DND-41 (cell line): Measurements from ENCODE around the gene ADD2.

Experiments
- ATAC-seq: fragments of 200-7000 bp; cut with Tn5 transposase; 3 replicates; pipeline ENCODE4 v1.9.1; 2021; ENCODE audit warnings: low read depth; ENCODE audit not compliant: insufficient read depth
- DNase-seq: peaks from one replicate; pipeline ENCODE4 v3.0.0-alpha.2; 2020
- H2AFZ ChIP-seq: 2 replicates; pipeline ENCODE4 v1.6.0; 2012; ENCODE audit warnings: low read depth, low read length
- H3K27ac ChIP-seq: 2 replicates; pipeline ENCODE4 v1.5.1; 2012; ENCODE audit warnings: low read length, inconsistent platforms
- H3K27me3 ChIP-seq: fragments of 200-600 bp; sonication (generic); 2 replicates; pipeline ENCODE4 v1.6.0; 2012; ENCODE audit warnings: low read length, mild to moderate bottlenecking, inconsistent platforms; ENCODE audit not compliant: insufficient read depth, poor library complexity
- H3K36me3 ChIP-seq: 2 replicates; pipeline ENCODE4 v1.5.1; 2012; ENCODE audit warnings: low read length, inconsistent platforms; ENCODE audit not compliant: insufficient read depth
- H3K4me1 ChIP-seq: 2 replicates; pipeline ENCODE4 v1.5.1; 2012; ENCODE audit warnings: mild to moderate bottlenecking, low read length; ENCODE audit not compliant: insufficient read depth
- H3K4me2 ChIP-seq: 2 replicates; pipeline ENCODE4 v1.6.0; 2012; ENCODE audit warnings: mild to moderate bottlenecking, moderate library complexity, low read length, inconsistent platforms; ENCODE audit not compliant: insufficient read depth
- H3K4me3 ChIP-seq, 2 experiments: fragments of 200-600 bp in 1 of 2; shearing (Covaris generic) in 1 of 2; 2 replicates each; pipeline ENCODE4 v1.5.1; 2012 to 2016; ENCODE audit warnings: inconsistent platforms in 2 of 2, low read length in 2 of 2, mild to moderate bottlenecking in 2 of 2, low read depth in 1 of 2, moderate library complexity in 1 of 2
- H3K79me2 ChIP-seq: 2 replicates; pipeline ENCODE4 v1.6.0; 2012; ENCODE audit warnings: low read length, inconsistent platforms; ENCODE audit not compliant: insufficient read depth
- H3K9ac ChIP-seq: 2 replicates; pipeline ENCODE4 v1.6.0; 2012; ENCODE audit warnings: low read depth, mild to moderate bottlenecking, inconsistent platforms, low read length, moderate library complexity
- H3K9me3 ChIP-seq: 2 replicates; pipeline ENCODE4 v1.5.1; 2012; ENCODE audit warnings: low read length, moderate library complexity, mild to moderate bottlenecking, inconsistent platforms; ENCODE audit not compliant: insufficient read depth, severe bottlenecking
- H4K20me1 ChIP-seq: 2 replicates; pipeline ENCODE4 v1.6.0; 2012; ENCODE audit warnings: low read length; ENCODE audit not compliant: insufficient read depth
- EZH2 ChIP-seq: IDR thresholded peaks from 3 replicates; pipeline ENCODE4 v1.6.1; 2012; ENCODE audit warnings: borderline replicate concordance, low read depth, mild to moderate bottlenecking, moderate library complexity, low read length, inconsistent platforms; ENCODE audit not compliant: severe bottlenecking
- TF ChIP-seq, protein P1 (sequence below): IDR thresholded peaks from 2 replicates; pipeline ENCODE4 v1.5.1; 2012; ENCODE audit warnings: borderline replicate concordance, low read length, moderate library complexity, mild to moderate bottlenecking; ENCODE audit not compliant: poor library complexity, severe bottlenecking; ENCODE audit errors: extremely low read depth

ADD2 gene

DNA sequence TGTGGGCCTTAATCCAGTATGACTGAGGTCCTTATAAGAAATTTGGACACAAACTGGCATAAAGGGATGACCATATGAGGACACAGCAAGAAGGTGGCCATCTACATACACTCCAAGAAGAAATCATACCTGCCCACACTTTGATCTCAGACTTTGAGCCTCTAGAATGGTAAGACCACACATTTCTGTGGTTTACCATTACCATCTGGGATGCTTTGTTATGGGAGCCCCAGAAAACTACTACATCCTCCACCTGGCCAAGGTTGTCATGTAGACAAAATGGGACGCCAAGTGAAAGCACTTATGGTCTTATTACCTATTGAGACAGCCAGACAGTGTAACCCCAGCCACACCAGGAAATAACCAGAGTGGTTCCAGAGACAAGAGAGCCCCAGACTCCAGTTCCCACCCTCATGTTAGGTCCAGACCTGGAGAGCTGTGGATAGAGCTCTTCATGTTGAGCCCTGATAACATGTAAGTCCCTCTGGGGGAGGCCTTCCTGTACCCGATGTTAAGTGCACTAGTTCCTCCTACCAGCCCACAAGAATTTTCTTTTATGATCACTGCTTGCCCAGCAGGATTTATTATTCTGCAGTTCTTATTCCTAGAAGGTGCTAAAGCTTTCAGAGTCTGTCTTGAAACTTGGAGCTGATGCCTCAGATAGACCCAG is 4.6 kb upstream of the ADD2 start:
- H3K4me3 ChIP-seq = no peak overlapping the region
- no peak for TF ChIP-seq EZH2
- TF ChIP-seq, protein P1, sequence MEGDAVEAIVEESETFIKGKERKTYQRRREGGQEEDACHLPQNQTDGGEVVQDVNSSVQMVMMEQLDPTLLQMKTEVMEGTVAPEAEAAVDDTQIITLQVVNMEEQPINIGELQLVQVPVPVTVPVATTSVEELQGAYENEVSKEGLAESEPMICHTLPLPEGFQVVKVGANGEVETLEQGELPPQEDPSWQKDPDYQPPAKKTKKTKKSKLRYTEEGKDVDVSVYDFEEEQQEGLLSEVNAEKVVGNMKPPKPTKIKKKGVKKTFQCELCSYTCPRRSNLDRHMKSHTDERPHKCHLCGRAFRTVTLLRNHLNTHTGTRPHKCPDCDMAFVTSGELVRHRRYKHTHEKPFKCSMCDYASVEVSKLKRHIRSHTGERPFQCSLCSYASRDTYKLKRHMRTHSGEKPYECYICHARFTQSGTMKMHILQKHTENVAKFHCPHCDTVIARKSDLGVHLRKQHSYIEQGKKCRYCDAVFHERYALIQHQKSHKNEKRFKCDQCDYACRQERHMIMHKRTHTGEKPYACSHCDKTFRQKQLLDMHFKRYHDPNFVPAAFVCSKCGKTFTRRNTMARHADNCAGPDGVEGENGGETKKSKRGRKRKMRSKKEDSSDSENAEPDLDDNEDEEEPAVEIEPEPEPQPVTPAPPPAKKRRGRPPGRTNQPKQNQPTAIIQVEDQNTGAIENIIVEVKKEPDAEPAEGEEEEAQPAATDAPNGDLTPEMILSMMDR = no peak
- H3K4me2 ChIP-seq = no peak overlapping the region
- DNase-seq (no peak), ATAC-seq (no peak)
- H3K4me1 ChIP-seq = no peaks in the 10 kb centered on the region
- no peaks in the 10 kb centered on the region for H3K9me3 ChIP-seq
- H3K27ac ChIP-seq = no peak overlapping the region
- peaks cover 3% of the 10 kb centered on the region for H3K27me3 ChIP-seq
- no peaks in the 10 kb centered on the region for H4K20me1 ChIP-seq
- H3K79me2 ChIP-seq = no peaks in the 10 kb centered on the region
- no peaks in the 10 kb centered on the region for H3K36me3 ChIP-seq
- no peak overlapping the region for H3K9ac ChIP-seq
- no peak overlapping the region for H2AFZ ChIP-seq

DNA sequence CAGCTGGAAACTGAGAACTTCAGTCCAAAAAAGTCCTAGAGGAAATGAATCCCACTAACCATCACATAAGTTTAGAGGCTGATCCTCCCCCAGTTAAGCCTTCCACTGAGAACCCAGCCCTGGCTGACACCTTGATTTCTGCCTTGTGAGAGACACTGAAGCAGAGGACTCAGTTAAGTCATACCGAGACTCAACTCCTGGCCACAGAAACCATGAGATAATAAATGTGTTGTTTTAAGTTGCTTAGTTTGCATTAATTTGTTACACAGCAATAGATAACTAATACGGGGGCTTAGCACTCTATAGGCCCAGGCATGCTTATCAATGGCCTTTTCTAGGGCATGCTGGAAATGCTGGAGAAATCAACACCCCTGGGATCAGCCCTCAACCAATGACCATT is 3.4 kb upstream of the ADD2 start:
- no peak overlapping the region for H3K4me3 ChIP-seq
- H3K4me1 ChIP-seq = no peaks in the 10 kb centered on the region
- TF ChIP-seq, protein P1 = no peak
- TF ChIP-seq EZH2 = no peak
- H4K20me1 ChIP-seq = no peaks in the 10 kb centered on the region
- no peak overlapping the region for H3K27ac ChIP-seq
- peaks cover 3% of the 10 kb centered on the region for H3K27me3 ChIP-seq
- DNase-seq (no peak), ATAC-seq (no peak)
- no peak overlapping the region for H2AFZ ChIP-seq
- no peaks in the 10 kb centered on the region for H3K79me2 ChIP-seq
- H3K4me2 ChIP-seq = no peak overlapping the region
- H3K9ac ChIP-seq = no peak overlapping the region
- no peaks in the 10 kb centered on the region for H3K36me3 ChIP-seq
- no peaks in the 10 kb centered on the region for H3K9me3 ChIP-seq

DNA sequence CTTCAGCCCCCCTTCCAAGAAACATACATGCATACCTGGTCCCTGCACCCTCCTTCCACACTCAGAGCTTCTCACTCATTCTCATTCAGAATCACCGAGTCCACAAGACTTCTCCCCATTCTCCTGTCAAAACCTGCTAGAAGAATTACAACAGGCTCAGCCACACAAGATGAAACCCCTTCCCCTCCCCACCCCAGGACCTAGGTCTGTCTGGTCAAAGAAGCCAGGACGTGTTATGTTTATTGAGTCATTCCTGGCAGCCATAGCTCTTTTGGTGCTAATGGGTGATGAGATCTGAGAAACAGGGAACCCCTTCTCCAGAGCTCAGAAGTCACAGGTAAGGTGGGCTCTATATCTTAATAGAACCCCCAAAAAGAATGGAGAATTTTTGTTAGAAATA is 1.4 kb upstream of the ADD2 start:
- H3K9me3 ChIP-seq = no peaks in the 10 kb centered on the region
- ATAC-seq (no peak), DNase-seq (no peak)
- no peak overlapping the region for H3K27ac ChIP-seq
- H3K4me1 ChIP-seq = no peaks in the 10 kb centered on the region
- peaks cover 3% of the 10 kb centered on the region for H3K27me3 ChIP-seq
- H3K36me3 ChIP-seq = no peaks in the 10 kb centered on the region
- no peak overlapping the region for H2AFZ ChIP-seq
- H3K79me2 ChIP-seq = no peaks in the 10 kb centered on the region
- H3K4me3 ChIP-seq = no peak overlapping the region
- no peaks in the 10 kb centered on the region for H4K20me1 ChIP-seq
- H3K4me2 ChIP-seq = no peak overlapping the region
- TF ChIP-seq EZH2 = no peak
- TF ChIP-seq, protein P1 = no peak
- H3K9ac ChIP-seq = no peak overlapping the region
